ENCODE data around the gene KRT73. TPM values are rescaled to one million over a fixed set of nuclear protein-coding genes. Genes with fewer than 3 reads are reported as not detected.

Gene KRT73
- total RNA-seq, 1 donor from 2014 or later = 0.52 TPM

DNA sequence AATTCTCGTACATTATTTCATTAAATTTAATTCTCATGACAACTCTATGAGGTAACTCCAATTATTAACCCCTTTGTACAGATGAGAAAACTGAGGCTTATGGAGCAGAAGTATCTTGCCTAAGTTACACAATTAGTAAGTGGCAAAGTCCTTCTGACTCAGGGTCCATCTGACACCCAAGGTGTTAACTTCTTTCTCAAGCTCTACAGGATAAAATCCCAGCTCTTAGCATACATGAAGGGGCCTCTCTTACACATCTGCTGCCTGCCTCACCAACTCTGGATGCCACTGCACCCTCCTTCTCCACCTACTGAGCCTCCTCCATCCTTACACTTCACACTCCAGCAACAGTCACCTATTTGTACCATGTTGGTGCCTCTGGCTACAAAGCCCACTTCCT, 12.8 kb downstream of the KRT73 start:
- intact Hi-C loops (cut with DNase I) = no loop called here
- ATAC-seq (no peak), DNase-seq (no peak)
- Histone ChIP-seq H3K4me1 (no peaks in the 10 kb centered on the region), H3K27me3 (peaks cover 29% of the 10 kb centered on the region), H3K9me3 (no peaks in the 10 kb centered on the region), H3K4me3 (no peak overlapping the region), H3K27ac (no peak overlapping the region), H3K36me3 (no peaks in the 10 kb centered on the region)
- TF ChIP-seq, protein P1, sequence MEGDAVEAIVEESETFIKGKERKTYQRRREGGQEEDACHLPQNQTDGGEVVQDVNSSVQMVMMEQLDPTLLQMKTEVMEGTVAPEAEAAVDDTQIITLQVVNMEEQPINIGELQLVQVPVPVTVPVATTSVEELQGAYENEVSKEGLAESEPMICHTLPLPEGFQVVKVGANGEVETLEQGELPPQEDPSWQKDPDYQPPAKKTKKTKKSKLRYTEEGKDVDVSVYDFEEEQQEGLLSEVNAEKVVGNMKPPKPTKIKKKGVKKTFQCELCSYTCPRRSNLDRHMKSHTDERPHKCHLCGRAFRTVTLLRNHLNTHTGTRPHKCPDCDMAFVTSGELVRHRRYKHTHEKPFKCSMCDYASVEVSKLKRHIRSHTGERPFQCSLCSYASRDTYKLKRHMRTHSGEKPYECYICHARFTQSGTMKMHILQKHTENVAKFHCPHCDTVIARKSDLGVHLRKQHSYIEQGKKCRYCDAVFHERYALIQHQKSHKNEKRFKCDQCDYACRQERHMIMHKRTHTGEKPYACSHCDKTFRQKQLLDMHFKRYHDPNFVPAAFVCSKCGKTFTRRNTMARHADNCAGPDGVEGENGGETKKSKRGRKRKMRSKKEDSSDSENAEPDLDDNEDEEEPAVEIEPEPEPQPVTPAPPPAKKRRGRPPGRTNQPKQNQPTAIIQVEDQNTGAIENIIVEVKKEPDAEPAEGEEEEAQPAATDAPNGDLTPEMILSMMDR (IDR thresholded peaks at IDR 0.05) = no peak

DNA sequence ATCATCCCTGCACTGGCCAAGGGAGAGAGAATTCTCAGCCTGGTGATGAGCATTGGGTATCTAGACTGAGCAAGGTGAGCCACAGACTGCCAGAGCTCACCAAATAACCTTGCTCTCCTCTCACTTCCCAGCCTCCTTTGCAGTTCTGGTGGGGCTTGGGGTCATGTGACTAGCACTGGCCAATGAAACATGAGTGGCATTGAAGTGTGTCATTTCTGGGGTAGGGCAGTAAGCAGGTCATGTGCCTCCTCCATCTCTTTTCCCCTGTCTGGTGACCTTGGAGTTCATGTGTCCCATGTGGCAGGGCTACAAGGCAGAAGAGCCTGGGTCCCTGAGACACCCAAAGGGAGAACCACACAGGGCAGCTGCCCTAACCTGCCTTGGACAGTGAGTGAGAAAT, 13.5 kb downstream of the KRT73 start:
- Histone ChIP-seq H3K27me3 (peaks cover 30% of the 10 kb centered on the region), H3K9me3 (no peaks in the 10 kb centered on the region), H3K27ac (no peak overlapping the region), H3K36me3 (no peaks in the 10 kb centered on the region), H3K4me3 (no peak overlapping the region), H3K4me1 (no peaks in the 10 kb centered on the region)
- TF ChIP-seq, protein P1 (IDR thresholded peaks at IDR 0.05) = no peak
- ATAC-seq (no peak), DNase-seq (no peak)
- intact Hi-C loops (cut with DNase I) = no loop called here

DNA sequence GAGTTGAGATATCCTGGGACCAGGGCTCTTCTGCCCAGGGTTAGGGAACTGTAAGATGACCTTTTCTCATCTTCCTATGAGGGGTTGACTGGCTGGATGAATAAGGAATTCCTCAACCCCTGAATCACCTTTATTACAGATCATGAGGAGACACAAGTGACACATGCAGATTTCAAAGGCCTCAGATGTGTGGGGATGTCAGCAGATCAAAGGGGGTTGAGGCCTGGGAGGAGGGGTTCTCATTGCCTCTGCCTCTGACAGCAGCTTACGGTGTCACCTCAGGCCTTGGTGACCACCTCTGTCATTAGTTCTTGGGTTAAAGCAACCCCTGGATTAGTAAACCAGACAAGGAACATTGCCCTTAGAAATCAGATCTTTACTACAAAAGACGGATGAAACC, 15.0 kb downstream of the KRT73 start:
- DNase-seq = no peak
- TF ChIP-seq, protein P1 (IDR thresholded peaks at IDR 0.05) = no peak
- Histone ChIP-seq H3K4me1 (no peaks in the 10 kb centered on the region), H3K9me3 (no peaks in the 10 kb centered on the region), H3K27me3 (peaks cover 31% of the 10 kb centered on the region), H3K36me3 (no peaks in the 10 kb centered on the region), H3K27ac (no peak overlapping the region), H3K4me3 (no peak overlapping the region)
- intact Hi-C loops (cut with DNase I) = no loop called here
- no peak for ATAC-seq

DNA sequence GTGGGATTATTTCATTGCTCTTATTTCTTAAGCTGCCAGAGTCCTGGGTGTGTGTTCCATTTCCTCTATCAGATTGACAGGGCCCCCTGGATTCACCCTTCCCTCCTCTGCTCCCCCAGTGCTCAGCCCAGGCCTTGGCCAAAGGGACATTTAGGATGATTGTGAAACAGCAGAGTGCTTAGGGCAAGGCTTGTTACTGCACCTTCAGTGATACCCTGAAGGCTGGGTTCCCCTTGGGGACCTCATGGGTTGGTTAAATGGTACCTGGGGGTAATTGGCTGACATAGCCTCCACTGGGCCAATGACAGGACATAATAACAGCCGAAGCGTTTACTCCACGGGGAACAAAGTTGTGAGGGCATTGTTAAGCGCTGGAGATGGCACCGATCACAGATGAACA, 15.8 kb downstream of the KRT73 start:
- peak; percentile 40 for DNase-seq

GRCh38 chr12:52601671-52602070, 16.7 kb downstream of the KRT73 start:
- intact Hi-C loops (cut with DNase I) = no loop called here
- peak; percentile 18 for DNase-seq
- Histone ChIP-seq H3K4me3 (no peak overlapping the region), H3K36me3 (no peaks in the 10 kb centered on the region), H3K27ac (no peak overlapping the region), H3K27me3 (peaks cover 31% of the 10 kb centered on the region), H3K4me1 (no peaks in the 10 kb centered on the region), H3K9me3 (no peaks in the 10 kb centered on the region)
- no peak for ATAC-seq
- TF ChIP-seq, protein P1 (IDR thresholded peaks at IDR 0.05) = no peak

More for the DNA sequence above, 15.8 kb downstream of the KRT73 start:
- no peak overlapping the region for H3K4me3 ChIP-seq
- H3K27me3 ChIP-seq = peaks cover 31% of the 10 kb centered on the region
- H3K27ac ChIP-seq = no peak overlapping the region
- intact Hi-C loops (cut with DNase I) = no loop called here
- no peaks in the 10 kb centered on the region for H3K4me1 ChIP-seq
- no peaks in the 10 kb centered on the region for H3K36me3 ChIP-seq
- no peak for ATAC-seq
- H3K9me3 ChIP-seq = no peaks in the 10 kb centered on the region
- TF ChIP-seq, protein P1 (IDR thresholded peaks at IDR 0.05) = no peak

DNA sequence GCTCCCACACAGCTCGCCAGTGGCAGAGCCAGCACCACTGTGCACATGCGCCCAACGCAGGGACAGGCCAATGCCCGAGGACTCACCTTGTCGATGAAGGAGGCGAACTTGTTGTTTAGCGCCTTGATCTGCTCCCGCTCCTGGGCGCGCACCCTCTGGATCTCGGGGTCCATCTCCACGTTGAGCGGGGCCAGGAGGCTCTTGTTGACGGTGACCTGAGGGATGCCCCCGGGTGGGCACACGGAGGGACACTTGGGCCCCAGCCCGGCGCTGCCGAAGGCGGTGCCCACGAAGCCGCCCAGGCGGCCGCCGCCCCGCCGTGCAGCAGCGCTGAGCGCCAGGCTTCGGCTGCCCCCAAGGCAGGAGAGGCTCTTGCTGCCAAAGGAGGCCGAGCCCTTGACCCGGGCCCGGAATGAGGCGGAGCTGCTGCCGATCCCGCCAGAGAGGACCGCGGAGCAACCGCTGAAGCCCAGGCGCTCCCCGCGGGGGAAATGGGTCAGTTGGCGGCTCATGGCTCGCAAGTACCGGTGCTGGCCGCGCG, 17.3 kb downstream of the KRT73 start, which contains the start of gene KRT72:
KRT72 (minus strand) TSS at position 523 of the 541 bp plus-strand sequence; CDS start at position 512, 11 bp downstream.
- H3K9me3 ChIP-seq = no peaks in the 10 kb centered on the region
- ATAC-seq (no peak), DNase-seq (peak; percentile 59)
- H3K27ac ChIP-seq = no peak within 1 kb of the TSS
- TF ChIP-seq, protein P1 (IDR thresholded peaks at IDR 0.05) = no peak
- no peaks in the 10 kb centered on the region for H3K36me3 ChIP-seq
- intact Hi-C loops (cut with DNase I) = no loop called here
- no peak within 1 kb of the TSS for H3K4me3 ChIP-seq
- H3K27me3 ChIP-seq = peaks cover 31% of the 10 kb centered on the region
- no peaks in the 10 kb centered on the region for H3K4me1 ChIP-seq

All from upper lobe of right lung (tissue), 1 donor.